B cell (primary cell): ENCODE results near the gene EMP2. TPM values are rescaled to one million over a fixed set of nuclear protein-coding genes. Genes with fewer than 3 reads are reported as not detected.

Experiments used
- ATAC-seq: fragments of 200-7000 bp; cut with Tn5 transposase; one replicate; pipeline ENCODE4 v1.10.0; 2021; ENCODE audit warnings: low read depth, mild to moderate bottlenecking, moderate number of reproducible peaks, moderate library complexity
- CTCF ChIA-PET: fragments of 350-600 bp; sonication (Branson Sonifier 250); formaldehyde crosslinking; loops from one replicate; lab custom pipeline; 2021; ENCODE audit warnings: antibody characterized with exemption, inconsistent platforms; lab: Charles Lee
- POLR2A ChIA-PET: fragments of 350-600 bp; sonication (Branson Sonifier 250); formaldehyde crosslinking; loops from one replicate; lab custom pipeline; 2021; ENCODE audit warnings: antibody characterized with exemption; lab: Charles Lee
- DNase-seq: peaks from one replicate; pipeline ENCODE4 v3.0.0; 2013
- H2AFZ ChIP-seq: 2 replicates; pipeline ENCODE4 v1.6.1; 2012; ENCODE audit warnings: mild to moderate bottlenecking, low read depth, low read length; ENCODE audit not compliant: insufficient read depth, poor library complexity, severe bottlenecking
- H3K27ac ChIP-seq, 2 donors: 1 replicate in 1 of 2; 2 replicates in 1 of 2; pipeline ENCODE4 v1.5.1; 2012 to 2013; ENCODE audit warnings: low read length in 2 of 2, mild to moderate bottlenecking in 2 of 2, moderate library complexity in 1 of 2
- H3K27me3 ChIP-seq, 4 experiments: fragments of 200-600 bp in 1 of 4; sonication (generic) in 1 of 4; replicated peaks in 1 of 4; 1 replicate in 2 of 4; 2 replicates in 2 of 4; pipeline versions ENCODE4 v1.6.1 to v1.7.0; 2013 to 2016; ENCODE audit warnings: low read length in 3 of 4, mild to moderate bottlenecking in 2 of 4, mixed read lengths in 1 of 4, moderate library complexity in 1 of 4; ENCODE audit not compliant: insufficient read depth in 4 of 4, control insufficient read depth in 3 of 4; ENCODE audit errors: control extremely low read depth in 1 of 4
- H3K36me3 ChIP-seq, 2 experiments: replicated peaks in 1 of 2; 1 replicate in 1 of 2; 2 replicates in 1 of 2; pipeline versions ENCODE4 v1.6.1 to v1.7.1; 2013; ENCODE audit warnings: low read length in 1 of 2; ENCODE audit not compliant: insufficient read depth in 2 of 2, control insufficient read depth in 1 of 2; ENCODE audit errors: control extremely low read depth in 1 of 2, extremely low read depth in 1 of 2
- H3K4me1 ChIP-seq, 2 donors: fragments of 200-600 bp in 1 of 2; sonication (generic) in 1 of 2; 1 replicate in 1 of 2; 2 replicates in 1 of 2; pipeline versions ENCODE4 v1.5.1 to v1.6.1; 2013 to 2017; ENCODE audit warnings: low read length in 2 of 2; ENCODE audit not compliant: control insufficient read depth in 2 of 2, insufficient read depth in 2 of 2
- H3K4me2 ChIP-seq: replicated peaks from 2 replicates; pipeline ENCODE3; 2012; ENCODE audit warnings: mild to moderate bottlenecking, low read depth, low read length; ENCODE audit not compliant: poor library complexity, severe bottlenecking
- H3K4me3 ChIP-seq, 5 experiments: fragments of 200-600 bp in 1 of 5; sonication (generic) in 1 of 5; 1 replicate in 3 of 5; 2 replicates in 2 of 5; pipeline versions ENCODE4 v1.5.1 to v1.7.0; 2011 to 2016; ENCODE audit warnings: low read length in 4 of 5, mild to moderate bottlenecking in 4 of 5, low read depth in 2 of 5, control low read depth in 1 of 5, moderate library complexity in 1 of 5; ENCODE audit not compliant: insufficient read depth in 1 of 5; ENCODE audit errors: control extremely low read depth in 1 of 5, extremely low read depth in 1 of 5
- H3K79me2 ChIP-seq: fragments of 200-600 bp; sonication (generic); one replicate; pipeline ENCODE4 v1.6.0; 2016; ENCODE audit warnings: low read length; ENCODE audit not compliant: control insufficient read depth, insufficient read depth
- H3K9ac ChIP-seq: fragments of 200-600 bp; sonication (generic); 2 replicates; pipeline ENCODE4 v1.6.1; 2017; ENCODE audit warnings: mild to moderate bottlenecking, low read length, moderate library complexity
- H3K9me3 ChIP-seq, 3 donors: one replicate each; pipeline versions ENCODE4 v1.6.1 to v1.7.1; 2013; ENCODE audit warnings: low read length in 2 of 3; ENCODE audit not compliant: control insufficient read depth in 2 of 3, insufficient read depth in 1 of 3; ENCODE audit errors: control extremely low read depth in 1 of 3
- H4K20me1 ChIP-seq: 2 replicates; pipeline ENCODE4 v1.6.0; 2012; ENCODE audit warnings: mild to moderate bottlenecking, low read length; ENCODE audit not compliant: insufficient read depth, control insufficient read depth, poor library complexity, severe bottlenecking
- H3K27ac Mint-ChIP-seq: one replicate; pipeline ENCODE4 v1.8.0; 2021; ENCODE audit warnings: mixed read lengths
- H3K27me3 Mint-ChIP-seq: one replicate; pipeline ENCODE4 v1.8.0; 2021; ENCODE audit warnings: mixed read lengths
- H3K4me1 Mint-ChIP-seq: one replicate; pipeline ENCODE4 v1.8.0; 2021; ENCODE audit warnings: mixed read lengths
- H3K4me3 Mint-ChIP-seq: one replicate; pipeline ENCODE4 v1.8.0; 2021; ENCODE audit warnings: mixed read lengths
- H3K9me3 Mint-ChIP-seq: one replicate; pipeline ENCODE4 v1.8.0; 2022; ENCODE audit warnings: mixed read lengths; ENCODE audit not compliant: insufficient read depth
- EZH2 ChIP-seq: IDR thresholded peaks from 2 replicates; pipeline ENCODE4 v1.6.1; 2012; ENCODE audit warnings: borderline replicate concordance, low read depth, mild to moderate bottlenecking, moderate library complexity, low read length; ENCODE audit not compliant: insufficient read depth, poor library complexity, severe bottlenecking
- WGBS: methylation state at CpG from one replicate; pipeline ENCODE4 v1.1.5; 2013; ENCODE audit warnings: missing lambda C conversion rate; ENCODE audit not compliant: insufficient coverage; 5-methylcytosine and 5-hydroxymethylcytosine counted together
- intact Hi-C: fragments of 100-400 bp; cut with micrococcal nuclease; formaldehyde crosslinking; loops from one replicate; pipeline ENCODE4 v1.10.0; 2022
- polyA plus RNA-seq: library from polyadenylated mRNA; depleted of rRNA; stranded (reverse); fragments of >200 nt; gene quantifications from 2 replicates; pipeline ENCODE4 v1.2.3, GENCODE V29; 2012
- total RNA-seq, 2 donors: library from RNA; stranded (reverse); fragments of 120-200 nt in 1 of 2; gene quantifications; 1 replicate in 1 of 2; 2 replicates in 1 of 2; pipeline versions ENCODE4 v1.2.3 to v1.2.4, GENCODE V29; 2013 to 2022
- TF ChIP-seq, protein P1 (sequence below): fragments of 200-600 bp; IDR thresholded peaks from one replicate; pipeline ENCODE4 v1.8.0; 2022; ENCODE audit warnings: antibody characterized with exemption, mild to moderate bottlenecking

Gene EMP2
- total and polyA plus RNA-seq, 2 donors (not counting 1 experiment from before 2014, with no cell fraction given) = 0.01 TPM; not detected in 1

DNA sequence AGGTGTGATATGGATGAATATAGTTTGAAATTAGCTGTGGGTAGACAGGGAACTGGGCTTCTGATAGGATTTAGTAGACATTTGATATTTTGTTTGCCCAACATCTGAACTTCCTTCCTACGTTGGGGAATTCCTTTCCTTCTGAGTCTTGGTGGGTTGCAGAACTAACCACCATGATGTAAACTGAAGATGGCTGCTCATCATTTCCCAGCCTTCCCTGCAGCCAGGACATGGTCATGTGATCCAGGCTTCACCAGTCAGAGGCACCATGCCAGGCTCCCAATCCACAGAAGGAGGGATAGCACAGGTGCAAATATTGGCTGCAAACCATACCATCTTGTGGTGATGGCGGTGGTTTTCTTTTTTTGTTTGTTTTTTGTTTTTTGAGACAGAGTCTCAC, 57.4 kb downstream of the EMP2 start:
- no peaks in the 10 kb centered on the region for H3K9me3 Mint-ChIP-seq
- ChIA-PET CTCF (interaction anchor here (0.6 to 4.8 kb wide), 16 partner anchors 9 to 431 kb away, joined by 3 to 55 read pairs (median 4); no protein-coding TSS in a partner anchor), POLR2A (interaction anchor here (0.6 kb wide), 3 partner anchors 355 to 396 kb away, joined by 4 to 11 read pairs (median 5); no protein-coding TSS in a partner anchor)
- ATAC-seq (no peak), DNase-seq (no peak)
- Histone ChIP-seq H3K4me2 (no peak overlapping the region), H3K4me1 (peaks cover 0 to 3% of the 10 kb centered on the region in 2 donors), H3K27me3 (no peaks in the 10 kb centered on the region), H3K27ac (no peak overlapping the region), H2AFZ (no peak overlapping the region), H3K9me3 (no peaks in the 10 kb centered on the region), H3K4me3 (no peak overlapping the region), H3K9ac (no peak overlapping the region), H3K36me3 (no peaks in the 10 kb centered on the region), H4K20me1 (no peaks in the 10 kb centered on the region), H3K79me2 (no peaks in the 10 kb centered on the region)
- 50% methylated on average over 1 of the region's 2 CpGs for WGBS
- peaks cover 2% of the 10 kb centered on the region for H3K4me1 Mint-ChIP-seq
- intact Hi-C loops = no loop called here
- no peaks in the 10 kb centered on the region for H3K27me3 Mint-ChIP-seq
- no peak for TF ChIP-seq EZH2
- TF ChIP-seq, protein P1, sequence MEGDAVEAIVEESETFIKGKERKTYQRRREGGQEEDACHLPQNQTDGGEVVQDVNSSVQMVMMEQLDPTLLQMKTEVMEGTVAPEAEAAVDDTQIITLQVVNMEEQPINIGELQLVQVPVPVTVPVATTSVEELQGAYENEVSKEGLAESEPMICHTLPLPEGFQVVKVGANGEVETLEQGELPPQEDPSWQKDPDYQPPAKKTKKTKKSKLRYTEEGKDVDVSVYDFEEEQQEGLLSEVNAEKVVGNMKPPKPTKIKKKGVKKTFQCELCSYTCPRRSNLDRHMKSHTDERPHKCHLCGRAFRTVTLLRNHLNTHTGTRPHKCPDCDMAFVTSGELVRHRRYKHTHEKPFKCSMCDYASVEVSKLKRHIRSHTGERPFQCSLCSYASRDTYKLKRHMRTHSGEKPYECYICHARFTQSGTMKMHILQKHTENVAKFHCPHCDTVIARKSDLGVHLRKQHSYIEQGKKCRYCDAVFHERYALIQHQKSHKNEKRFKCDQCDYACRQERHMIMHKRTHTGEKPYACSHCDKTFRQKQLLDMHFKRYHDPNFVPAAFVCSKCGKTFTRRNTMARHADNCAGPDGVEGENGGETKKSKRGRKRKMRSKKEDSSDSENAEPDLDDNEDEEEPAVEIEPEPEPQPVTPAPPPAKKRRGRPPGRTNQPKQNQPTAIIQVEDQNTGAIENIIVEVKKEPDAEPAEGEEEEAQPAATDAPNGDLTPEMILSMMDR = no peak
- H3K27ac Mint-ChIP-seq = no peak overlapping the region
- H3K4me3 Mint-ChIP-seq = no peak overlapping the region

DNA sequence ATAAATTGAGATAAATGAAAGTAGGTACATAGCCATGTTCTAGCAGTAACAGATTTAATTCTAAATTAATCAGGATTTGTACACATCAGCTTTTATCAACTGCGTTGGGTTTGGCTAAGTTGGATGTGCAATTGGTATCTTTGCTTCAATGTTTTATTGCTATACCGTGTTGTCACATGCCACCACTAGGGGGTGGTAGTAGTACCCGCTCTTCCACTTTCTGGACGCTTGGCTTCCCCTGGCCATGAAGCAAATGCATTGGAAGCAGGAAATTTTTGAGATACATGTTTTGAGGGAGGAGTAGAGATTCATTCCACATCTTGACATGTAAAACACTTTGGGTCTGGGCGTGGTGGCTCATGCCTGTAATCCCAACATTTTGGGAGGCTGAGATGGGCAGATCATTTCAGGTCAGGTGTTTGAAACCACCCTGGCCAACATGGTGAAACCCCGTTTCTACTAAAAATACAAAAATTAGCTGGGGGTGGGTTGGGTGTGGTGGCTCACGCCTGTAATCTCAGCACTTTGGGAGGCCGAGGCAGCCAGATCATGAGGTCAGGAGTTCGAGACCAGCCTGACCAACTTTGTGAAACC, 58.6 kb downstream of the EMP2 start:
- no peak overlapping the region for H3K27ac ChIP-seq
- peak overlapping the region; percentile 3 for H2AFZ ChIP-seq
- intact Hi-C loops = no loop called here
- no peak overlapping the region for H3K9ac ChIP-seq
- ChIA-PET POLR2A (no interaction called here), CTCF (interaction anchor here (0.6 to 4.8 kb wide), 31 partner anchors 7 to 462 kb away, joined by 3 to 55 read pairs (median 4); no protein-coding TSS in a partner anchor)
- no peak overlapping the region for H3K27ac Mint-ChIP-seq
- DNase-seq = peak; percentile 72
- H3K36me3 ChIP-seq = no peaks in the 10 kb centered on the region
- H3K4me1 Mint-ChIP-seq = peaks cover 2% of the 10 kb centered on the region
- H3K4me1 ChIP-seq = peaks cover 0 to 3% of the 10 kb centered on the region in 2 donors
- no peak for TF ChIP-seq EZH2
- TF ChIP-seq, protein P1 = peak; percentile 93
- ATAC-seq = peak; percentile 80
- no peaks in the 10 kb centered on the region for H3K27me3 Mint-ChIP-seq
- H3K9me3 Mint-ChIP-seq = no peaks in the 10 kb centered on the region
- H3K9me3 ChIP-seq = peaks cover 0 to under 1% (median 0%) of the 10 kb centered on the region in 3 donors
- no peak overlapping the region for H3K4me3 Mint-ChIP-seq
- 40% methylated on average over 3 of the region's 9 CpGs for WGBS
- no peaks in the 10 kb centered on the region for H3K27me3 ChIP-seq
- no peak overlapping the region for H3K4me3 ChIP-seq
- H4K20me1 ChIP-seq = no peaks in the 10 kb centered on the region
- peak overlapping the region; percentile 1 for H3K4me2 ChIP-seq
- H3K79me2 ChIP-seq = no peaks in the 10 kb centered on the region
